C4-2B (cell line): ENCODE measurements around the gene CTSD.

Experiments used
- CTCF ChIP-seq: fragments of 450-650 bp; conservative IDR thresholded peaks from 2 replicates; pipeline ENCODE4 v1.5.1; 2017; ENCODE audit warnings: mild to moderate bottlenecking
- ZFX ChIP-seq: fragments of 450-650 bp; IDR thresholded peaks from 2 replicates; pipeline ENCODE4 v1.6.1; 2017

- no peak for TF ChIP-seq CTCF
- TF ChIP-seq ZFX, result no peak
These were observed 2.4 kb upstream of the CTSD start for GRCh38 chr11:1765871-1766718.
